SK-N-SH treated with all-trans-retinoic acid at 6 μM for 48 hours (cell line): ENCODE measurements around the gene FOXO4.

Experiments used
- ATAC-seq: fragments of 200-7000 bp; cut with Tn5 transposase; 3 replicates; pipeline ENCODE4 v1.9.1; 2020; ENCODE audit warnings: mild to moderate bottlenecking, moderate library complexity
- ARNTL ChIP-seq: fragments of 450-650 bp; formaldehyde crosslinking; IDR thresholded peaks from 2 replicates; pipeline ENCODE4 v1.5.0; 2020; ENCODE audit warnings: low read depth, mild to moderate bottlenecking, moderate library complexity, borderline replicate concordance
- BACH2 ChIP-seq: fragments of 250-450 bp; sonication (Bioruptor Pico); IDR thresholded peaks from 2 replicates; pipeline ENCODE4 v1.9.0; 2021; ENCODE audit warnings: mild to moderate bottlenecking, borderline replicate concordance
- ESRRG ChIP-seq: fragments of 250-450 bp; sonication (Bioruptor Pico); IDR thresholded peaks from 2 replicates; pipeline ENCODE4 v1.6.1; 2021; ENCODE audit warnings: mild to moderate bottlenecking
- GLIS3 ChIP-seq: fragments of 250-450 bp; sonication (Bioruptor Pico); IDR thresholded peaks from 2 replicates; pipeline ENCODE4 v1.5.0; 2020; ENCODE audit warnings: mild to moderate bottlenecking, moderate library complexity
- ISL1 ChIP-seq: fragments of 250-450 bp; sonication (Bioruptor Pico); IDR thresholded peaks from 2 replicates; pipeline ENCODE4 v2.1.2; 2022; ENCODE audit warnings: mild to moderate bottlenecking, moderate library complexity
- OSR1 ChIP-seq: fragments of 250-450 bp; sonication (Bioruptor Pico); IDR thresholded peaks from 2 replicates; pipeline ENCODE4 v1.8.0; 2022; ENCODE audit warnings: moderate library complexity, mild to moderate bottlenecking, inconsistent platforms
- PPARA ChIP-seq: fragments of 250-450 bp; sonication (Bioruptor Pico); IDR thresholded peaks from 2 replicates; pipeline ENCODE4 v1.5.0; 2020; ENCODE audit warnings: mild to moderate bottlenecking, borderline replicate concordance
- RARB ChIP-seq: fragments of 250-450 bp; sonication (Bioruptor Pico); IDR thresholded peaks from 2 replicates; pipeline ENCODE4 v1.8.0; 2021; ENCODE audit warnings: mild to moderate bottlenecking, moderate library complexity
- ZC3H10 ChIP-seq: fragments of 250-450 bp; sonication (Bioruptor Pico); IDR thresholded peaks from 2 replicates; pipeline ENCODE4 v1.5.1; 2021; ENCODE audit warnings: mild to moderate bottlenecking, moderate library complexity
- ZFP3 ChIP-seq: fragments of 250-450 bp; sonication (Bioruptor Pico); IDR thresholded peaks from 2 replicates; pipeline ENCODE4 v1.5.0; 2020; ENCODE audit warnings: mild to moderate bottlenecking, moderate library complexity
- ZNF565 ChIP-seq: fragments of 450-650 bp; formaldehyde crosslinking; conservative IDR thresholded peaks from 2 replicates; pipeline ENCODE4 v1.5.0; 2020; ENCODE audit warnings: low read depth, mild to moderate bottlenecking, moderate library complexity
- ZNF70 ChIP-seq: fragments of 450-650 bp; formaldehyde crosslinking; IDR thresholded peaks from 2 replicates; pipeline ENCODE4 v1.5.0; 2020; ENCODE audit warnings: mild to moderate bottlenecking, moderate library complexity
- ZNF8 ChIP-seq: fragments of 450-650 bp; formaldehyde crosslinking; IDR thresholded peaks from 2 replicates; pipeline ENCODE4 v1.5.0; 2020; ENCODE audit warnings: mild to moderate bottlenecking, moderate library complexity
- TF ChIP-seq, protein P1 (sequence below): fragments of 250-450 bp; sonication (Bioruptor Pico); IDR thresholded peaks from 2 replicates; pipeline ENCODE4 v1.5.1; 2021; ENCODE audit warnings: mild to moderate bottlenecking, moderate library complexity
- TF ChIP-seq, protein P2 (sequence below): fragments of 250-450 bp; sonication (Bioruptor Pico); IDR thresholded peaks from 2 replicates; pipeline ENCODE4 v1.8.0; 2021; ENCODE audit warnings: low read depth, mild to moderate bottlenecking, moderate library complexity, borderline replicate concordance
- TF ChIP-seq, protein P3 (sequence below): fragments of 250-450 bp; sonication (Bioruptor Pico); IDR thresholded peaks from 2 replicates; pipeline ENCODE4 v1.5.0; 2020; ENCODE audit warnings: mild to moderate bottlenecking, moderate library complexity
- TF ChIP-seq, protein P4 (sequence below): fragments of 250-450 bp; sonication (Bioruptor Pico); IDR thresholded peaks from 2 replicates; pipeline ENCODE4 v1.5.1; 2020; ENCODE audit warnings: low read depth, mild to moderate bottlenecking, moderate library complexity

Gene FOXO4

DNA sequence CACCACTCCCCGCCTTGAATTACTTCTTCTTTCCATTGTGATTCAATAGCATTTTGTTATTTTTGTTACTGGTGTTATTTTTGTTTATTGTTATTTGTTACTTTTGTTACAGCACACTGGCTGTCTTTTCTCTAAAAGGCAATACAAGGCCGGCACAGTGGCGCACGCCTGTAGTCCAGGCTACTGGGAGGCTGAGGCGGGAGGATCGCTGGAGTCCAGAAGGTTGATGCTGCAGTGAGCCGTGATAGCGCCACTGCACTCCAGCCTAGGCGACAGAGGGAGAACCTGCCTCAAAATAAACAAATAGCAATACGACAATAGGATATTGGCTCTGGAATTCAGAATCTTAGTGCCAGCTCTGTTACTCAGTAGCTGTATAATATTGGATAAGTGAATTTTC lies 21.7 kb downstream of the FOXO4 start:
- TF ChIP-seq, protein P1, sequence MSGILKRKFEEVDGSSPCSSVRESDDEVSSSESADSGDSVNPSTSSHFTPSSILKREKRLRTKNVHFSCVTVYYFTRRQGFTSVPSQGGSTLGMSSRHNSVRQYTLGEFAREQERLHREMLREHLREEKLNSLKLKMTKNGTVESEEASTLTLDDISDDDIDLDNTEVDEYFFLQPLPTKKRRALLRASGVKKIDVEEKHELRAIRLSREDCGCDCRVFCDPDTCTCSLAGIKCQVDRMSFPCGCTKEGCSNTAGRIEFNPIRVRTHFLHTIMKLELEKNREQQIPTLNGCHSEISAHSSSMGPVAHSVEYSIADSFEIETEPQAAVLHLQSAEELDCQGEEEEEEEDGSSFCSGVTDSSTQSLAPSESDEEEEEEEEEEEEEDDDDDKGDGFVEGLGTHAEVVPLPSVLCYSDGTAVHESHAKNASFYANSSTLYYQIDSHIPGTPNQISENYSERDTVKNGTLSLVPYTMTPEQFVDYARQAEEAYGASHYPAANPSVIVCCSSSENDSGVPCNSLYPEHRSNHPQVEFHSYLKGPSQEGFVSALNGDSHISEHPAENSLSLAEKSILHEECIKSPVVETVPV: no peak
- TF ChIP-seq, protein P2, sequence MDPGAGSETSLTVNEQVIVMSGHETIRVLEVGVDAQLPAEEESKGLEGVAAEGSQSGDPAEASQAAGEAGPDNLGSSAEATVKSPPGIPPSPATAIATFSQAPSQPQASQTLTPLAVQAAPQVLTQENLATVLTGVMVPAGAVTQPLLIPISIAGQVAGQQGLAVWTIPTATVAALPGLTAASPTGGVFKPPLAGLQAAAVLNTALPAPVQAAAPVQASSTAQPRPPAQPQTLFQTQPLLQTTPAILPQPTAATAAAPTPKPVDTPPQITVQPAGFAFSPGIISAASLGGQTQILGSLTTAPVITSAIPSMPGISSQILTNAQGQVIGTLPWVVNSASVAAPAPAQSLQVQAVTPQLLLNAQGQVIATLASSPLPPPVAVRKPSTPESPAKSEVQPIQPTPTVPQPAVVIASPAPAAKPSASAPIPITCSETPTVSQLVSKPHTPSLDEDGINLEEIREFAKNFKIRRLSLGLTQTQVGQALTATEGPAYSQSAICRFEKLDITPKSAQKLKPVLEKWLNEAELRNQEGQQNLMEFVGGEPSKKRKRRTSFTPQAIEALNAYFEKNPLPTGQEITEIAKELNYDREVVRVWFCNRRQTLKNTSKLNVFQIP (CRISPR knock-in tag): no peak
- TF ChIP-seq ARNTL (no peak), ZC3H10 (no peak), ZNF8 (CRISPR knock-in tag) (no peak), GLIS3 (no peak), ZNF70 (CRISPR knock-in tag) (no peak), PPARA (CRISPR knock-in tag) (no peak)
- TF ChIP-seq, protein P3, sequence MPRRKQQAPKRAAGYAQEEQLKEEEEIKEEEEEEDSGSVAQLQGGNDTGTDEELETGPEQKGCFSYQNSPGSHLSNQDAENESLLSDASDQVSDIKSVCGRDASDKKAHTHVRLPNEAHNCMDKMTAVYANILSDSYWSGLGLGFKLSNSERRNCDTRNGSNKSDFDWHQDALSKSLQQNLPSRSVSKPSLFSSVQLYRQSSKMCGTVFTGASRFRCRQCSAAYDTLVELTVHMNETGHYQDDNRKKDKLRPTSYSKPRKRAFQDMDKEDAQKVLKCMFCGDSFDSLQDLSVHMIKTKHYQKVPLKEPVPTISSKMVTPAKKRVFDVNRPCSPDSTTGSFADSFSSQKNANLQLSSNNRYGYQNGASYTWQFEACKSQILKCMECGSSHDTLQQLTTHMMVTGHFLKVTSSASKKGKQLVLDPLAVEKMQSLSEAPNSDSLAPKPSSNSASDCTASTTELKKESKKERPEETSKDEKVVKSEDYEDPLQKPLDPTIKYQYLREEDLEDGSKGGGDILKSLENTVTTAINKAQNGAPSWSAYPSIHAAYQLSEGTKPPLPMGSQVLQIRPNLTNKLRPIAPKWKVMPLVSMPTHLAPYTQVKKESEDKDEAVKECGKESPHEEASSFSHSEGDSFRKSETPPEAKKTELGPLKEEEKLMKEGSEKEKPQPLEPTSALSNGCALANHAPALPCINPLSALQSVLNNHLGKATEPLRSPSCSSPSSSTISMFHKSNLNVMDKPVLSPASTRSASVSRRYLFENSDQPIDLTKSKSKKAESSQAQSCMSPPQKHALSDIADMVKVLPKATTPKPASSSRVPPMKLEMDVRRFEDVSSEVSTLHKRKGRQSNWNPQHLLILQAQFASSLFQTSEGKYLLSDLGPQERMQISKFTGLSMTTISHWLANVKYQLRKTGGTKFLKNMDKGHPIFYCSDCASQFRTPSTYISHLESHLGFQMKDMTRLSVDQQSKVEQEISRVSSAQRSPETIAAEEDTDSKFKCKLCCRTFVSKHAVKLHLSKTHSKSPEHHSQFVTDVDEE (CRISPR knock-in tag): no peak
- TF ChIP-seq, protein P4, sequence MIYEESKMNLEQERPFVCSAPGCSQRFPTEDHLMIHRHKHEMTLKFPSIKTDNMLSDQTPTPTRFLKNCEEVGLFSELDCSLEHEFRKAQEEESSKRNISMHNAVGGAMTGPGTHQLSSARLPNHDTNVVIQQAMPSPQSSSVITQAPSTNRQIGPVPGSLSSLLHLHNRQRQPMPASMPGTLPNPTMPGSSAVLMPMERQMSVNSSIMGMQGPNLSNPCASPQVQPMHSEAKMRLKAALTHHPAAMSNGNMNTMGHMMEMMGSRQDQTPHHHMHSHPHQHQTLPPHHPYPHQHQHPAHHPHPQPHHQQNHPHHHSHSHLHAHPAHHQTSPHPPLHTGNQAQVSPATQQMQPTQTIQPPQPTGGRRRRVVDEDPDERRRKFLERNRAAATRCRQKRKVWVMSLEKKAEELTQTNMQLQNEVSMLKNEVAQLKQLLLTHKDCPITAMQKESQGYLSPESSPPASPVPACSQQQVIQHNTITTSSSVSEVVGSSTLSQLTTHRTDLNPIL (CRISPR knock-in tag): no peak
- ATAC-seq: no peak

DNA sequence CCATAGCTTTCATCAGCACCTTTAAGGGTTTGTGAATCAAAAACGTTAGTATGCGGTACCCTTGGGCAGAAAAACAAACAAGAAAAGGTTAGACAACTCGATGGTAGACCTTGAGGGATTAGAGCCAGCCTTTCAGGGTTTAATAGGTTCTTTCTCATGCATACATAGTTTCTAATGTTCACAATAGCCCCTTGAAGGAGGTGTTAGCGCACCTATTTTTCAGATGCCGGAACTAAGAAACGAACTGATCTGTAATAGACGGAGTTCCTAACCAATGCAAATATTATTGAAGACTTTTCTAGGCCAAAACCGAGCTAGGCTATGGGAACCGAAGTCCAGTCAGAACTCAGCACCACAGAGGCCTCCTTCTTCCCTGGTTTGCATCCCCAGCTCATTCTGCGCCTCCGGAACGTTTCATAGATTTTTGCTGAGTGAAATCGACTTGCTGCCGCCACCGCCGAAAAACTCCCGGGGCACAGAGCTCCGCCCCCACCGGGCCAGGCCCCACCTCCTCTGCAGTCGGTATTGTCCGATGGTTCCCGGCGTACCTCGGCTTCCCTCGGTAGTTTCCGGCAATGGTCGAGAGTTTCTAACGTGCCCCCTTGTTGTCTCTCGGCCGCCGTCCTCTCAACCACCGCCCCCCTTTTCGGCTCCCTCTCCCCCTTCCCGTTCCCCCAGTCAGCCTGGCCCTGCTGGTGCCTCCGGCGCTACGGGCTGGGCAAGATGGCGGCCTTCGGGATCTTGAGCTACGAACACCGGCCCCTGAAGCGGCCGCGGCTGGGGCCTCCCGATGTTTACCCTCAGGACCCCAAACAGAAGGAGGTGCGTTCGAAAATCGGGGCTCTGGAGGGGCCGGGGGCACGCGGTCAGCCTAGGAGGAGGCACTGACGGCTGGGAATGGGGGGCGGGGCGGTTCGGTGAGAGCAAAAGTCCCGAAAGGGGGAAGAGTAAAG lies 22.7 kb downstream of the FOXO4 start, which contains the start of gene MED12:
Gene MED12, plus strand, starts transcription at position 565 of the 953 bp plus-strand sequence. Its CDS starts 159 bp downstream, at position 724.
- peak; percentile 99 for ATAC-seq
- TF ChIP-seq OSR1 (CRISPR knock-in tag) (no peak), PPARA (CRISPR knock-in tag) (no peak), ZNF8 (CRISPR knock-in tag) (no peak), ISL1 (CRISPR knock-in tag) (no peak), ZNF565 (CRISPR knock-in tag) (no peak), ZFP3 (CRISPR knock-in tag) (no peak), ZNF70 (CRISPR knock-in tag) (no peak), RARB (CRISPR knock-in tag) (no peak), BACH2 (no peak), ESRRG (no peak)
- TF ChIP-seq, protein P4 (CRISPR knock-in tag): no peak
- TF ChIP-seq, protein P2 (CRISPR knock-in tag): no peak
- TF ChIP-seq, protein P3 (CRISPR knock-in tag): no peak
